Rectal smooth muscle tissue (tissue), 1 donor: ENCODE results near the gene NDRG2.
"Not testable (repeated sequence)": the region's sequence is repeated elsewhere in the genome, so short reads cannot be mapped to it uniquely, and the experiment has no call there.

Experiments
- H3K27ac ChIP-seq: one replicate; pipeline ENCODE4 v1.7.0; 2013; ENCODE audit warnings: low read depth, low read length, inconsistent platforms
- H3K27me3 ChIP-seq: one replicate; pipeline ENCODE4 v1.7.0; 2013; ENCODE audit warnings: low read length; ENCODE audit not compliant: control insufficient read depth, insufficient read depth
- H3K36me3 ChIP-seq: one replicate; pipeline ENCODE4 v1.7.0; 2013; ENCODE audit warnings: low read length; ENCODE audit not compliant: control insufficient read depth, insufficient read depth
- H3K4me1 ChIP-seq: one replicate; pipeline ENCODE4 v1.7.0; 2013; ENCODE audit warnings: low read length; ENCODE audit not compliant: control insufficient read depth, insufficient read depth
- H3K4me3 ChIP-seq: one replicate; pipeline ENCODE4 v1.7.0; 2013; ENCODE audit warnings: low read length
- H3K9ac ChIP-seq: one replicate; pipeline ENCODE4 v1.7.0; 2013; ENCODE audit warnings: low read length

The NDRG2 gene

GRCh38 chr14:20989471-20989786 lies 35.4 kb downstream of the NDRG2 start:
- Histone ChIP-seq H3K36me3 (peaks cover 8% of the 10 kb centered on the region), H3K27me3 (no peaks in the 10 kb centered on the region), H3K4me3 (peak overlapping the region; percentile 55), H3K4me1 (peaks cover 12% of the 10 kb centered on the region), H3K27ac (peak overlapping the region; percentile 91), H3K9ac (no peak overlapping the region)

- Histone ChIP-seq H3K9ac (no peak overlapping the region), H3K36me3 (peaks cover 8% of the 10 kb centered on the region), H3K4me1 (peaks cover 12% of the 10 kb centered on the region), H3K27ac (peak overlapping the region; percentile 91), H3K4me3 (peak overlapping the region; percentile 55), H3K27me3 (no peaks in the 10 kb centered on the region)
These were observed 36.0 kb downstream of the NDRG2 start for GRCh38 chr14:20988717-20989470.

GRCh38 chr14:20986811-20987210 lies 38.0 kb downstream of the NDRG2 start:
- Histone ChIP-seq H3K27me3 (no peaks in the 10 kb centered on the region), H3K27ac (no peak overlapping the region), H3K4me1 (peaks cover 12% of the 10 kb centered on the region), H3K36me3 (peaks cover 1% of the 10 kb centered on the region), H3K9ac (no peak overlapping the region), H3K4me3 (no peak overlapping the region)

DNA sequence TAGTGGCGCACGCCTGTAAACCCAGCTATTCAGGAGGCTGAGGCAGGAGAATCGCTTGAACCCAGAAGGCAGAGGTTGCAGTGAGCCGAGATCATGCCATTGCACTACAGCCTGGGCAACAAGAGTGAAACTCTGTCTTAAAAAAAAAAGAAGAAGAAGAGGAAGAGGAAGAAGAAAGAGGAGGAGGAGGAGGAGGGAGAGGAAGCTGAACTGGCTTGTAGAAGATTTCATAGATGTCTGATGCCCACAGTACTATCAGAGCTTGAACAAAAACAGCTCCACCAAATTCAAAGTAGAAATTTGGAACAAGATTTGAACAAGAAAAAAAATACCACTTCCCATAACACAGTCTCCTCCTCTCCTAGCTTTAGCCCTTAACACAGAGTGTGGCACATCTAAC lies 39.2 kb downstream of the NDRG2 start:
- H3K27me3 ChIP-seq, H3K27ac ChIP-seq, H3K4me3 ChIP-seq, H3K4me1 ChIP-seq, H3K9ac ChIP-seq, H3K36me3 ChIP-seq: not testable (repeated sequence)

GRCh38 chr14:20982646-20983369 lies 42.1 kb downstream of the NDRG2 start:
- Histone ChIP-seq H3K4me3 (no peak overlapping the region), H3K9ac (no peak overlapping the region), H3K4me1 (no peaks in the 10 kb centered on the region), H3K27ac (no peak overlapping the region), H3K36me3 (no peaks in the 10 kb centered on the region), H3K27me3 (no peaks in the 10 kb centered on the region)

DNA sequence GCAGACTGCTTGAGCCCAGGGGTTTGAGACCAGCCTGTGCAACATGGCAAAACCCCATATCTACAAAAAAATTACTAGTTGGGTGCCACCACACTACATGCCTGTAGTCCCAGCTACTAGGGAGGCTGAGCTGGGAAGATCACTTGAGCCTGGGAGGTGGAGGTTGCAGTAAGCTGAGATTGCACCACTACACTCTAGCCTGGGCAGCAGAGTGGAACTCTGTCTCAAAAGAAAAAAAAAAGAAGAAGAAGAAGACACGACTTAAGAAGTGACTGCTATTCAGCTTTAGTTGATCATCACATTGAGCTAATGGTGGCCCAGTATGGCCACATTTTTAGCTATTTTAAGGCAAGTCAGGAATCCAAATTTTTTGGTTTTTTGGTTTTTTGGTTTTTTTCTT lies 44.0 kb downstream of the NDRG2 start:
- no peak overlapping the region for H3K27ac ChIP-seq

GRCh38 chr14:20978687-20979086 lies 46.2 kb downstream of the NDRG2 start:
- Histone ChIP-seq H3K9ac (no peak overlapping the region), H3K27me3 (no peaks in the 10 kb centered on the region), H3K27ac (no peak overlapping the region), H3K4me1 (no peaks in the 10 kb centered on the region), H3K4me3 (no peak overlapping the region), H3K36me3 (no peaks in the 10 kb centered on the region)

More for the DNA sequence above, 44.0 kb downstream of the NDRG2 start:
- H3K9ac ChIP-seq = no peak overlapping the region
- H3K4me1 ChIP-seq = no peaks in the 10 kb centered on the region
- H3K4me3 ChIP-seq = no peak overlapping the region
- H3K27me3 ChIP-seq = no peaks in the 10 kb centered on the region
- H3K36me3 ChIP-seq = no peaks in the 10 kb centered on the region

DNA sequence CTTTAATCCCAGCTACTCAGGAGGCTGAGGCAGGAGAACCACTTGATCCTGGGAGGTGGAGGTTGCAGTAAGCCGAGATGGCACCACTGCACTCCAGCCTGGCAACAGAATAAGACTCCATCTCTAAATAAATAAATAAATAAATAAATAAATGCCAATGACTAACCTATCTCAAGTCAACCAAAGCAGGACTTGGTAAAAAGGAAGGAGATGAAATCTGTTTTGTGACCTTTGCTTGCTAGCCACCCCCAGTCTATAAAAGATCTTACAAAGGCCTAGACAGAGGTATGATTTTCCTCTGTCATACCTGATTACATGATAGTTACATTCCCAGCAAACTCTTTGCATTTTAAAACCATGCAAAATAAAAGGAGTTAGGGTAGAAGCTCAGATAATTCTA lies 48.6 kb downstream of the NDRG2 start:
- H3K9ac ChIP-seq = no peak overlapping the region
- H3K36me3 ChIP-seq = no peaks in the 10 kb centered on the region
- H3K4me1 ChIP-seq = peaks cover 5% of the 10 kb centered on the region
- no peak overlapping the region for H3K4me3 ChIP-seq
- H3K27me3 ChIP-seq = no peaks in the 10 kb centered on the region
- H3K27ac ChIP-seq = no peak overlapping the region

DNA sequence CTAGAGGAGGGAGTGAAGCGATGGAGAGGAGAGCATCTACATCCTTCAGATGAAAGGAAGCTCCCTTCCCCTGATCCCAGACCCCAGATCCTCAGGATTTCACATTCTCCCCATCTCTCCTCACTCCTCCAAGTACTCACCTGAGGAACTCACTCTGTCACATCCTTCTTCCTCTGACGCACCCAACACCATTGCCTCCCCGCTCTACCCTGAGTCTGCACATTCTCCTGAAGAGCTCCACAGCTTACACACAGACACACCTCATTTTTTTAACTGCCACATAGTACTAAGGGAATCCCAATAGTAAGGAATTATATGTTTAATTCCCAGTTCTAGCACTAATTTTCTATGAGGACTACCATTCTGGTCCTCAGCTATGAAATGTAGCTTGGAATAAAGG lies 51.4 kb downstream of the NDRG2 start:
- Histone ChIP-seq H3K9ac (no peak overlapping the region), H3K27me3 (no peaks in the 10 kb centered on the region), H3K27ac (no peak overlapping the region), H3K4me3 (no peak overlapping the region), H3K36me3 (no peaks in the 10 kb centered on the region), H3K4me1 (peaks cover 5% of the 10 kb centered on the region)

DNA sequence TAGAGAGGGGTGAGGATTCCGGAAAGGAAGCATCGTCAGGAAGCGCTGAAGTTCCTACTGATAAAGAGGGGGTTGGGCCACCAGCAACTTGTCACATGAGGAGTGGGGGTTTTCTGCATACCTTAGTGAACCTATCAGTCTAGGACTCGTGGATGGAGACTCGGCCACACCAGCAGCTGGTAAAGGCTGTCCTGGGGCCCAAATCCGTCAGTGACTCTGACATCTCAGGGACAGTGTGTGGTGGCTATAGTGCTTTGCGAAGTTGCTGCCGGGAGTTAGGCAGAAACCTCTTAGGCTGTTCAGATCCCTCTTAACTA lies 53.2 kb downstream of the NDRG2 start:
- Histone ChIP-seq H3K27ac (peak overlapping the region; percentile 63), H3K9ac (no peak overlapping the region), H3K36me3 (no peaks in the 10 kb centered on the region)

GRCh38 chr14:20970983-20971704 lies 53.7 kb downstream of the NDRG2 start:
- peaks cover 5% of the 10 kb centered on the region for H3K4me1 ChIP-seq
- H3K36me3 ChIP-seq = no peaks in the 10 kb centered on the region
- H3K27me3 ChIP-seq = no peaks in the 10 kb centered on the region
- peak overlapping the region; percentile 84 for H3K4me3 ChIP-seq
- H3K9ac ChIP-seq = no peak overlapping the region
- peak overlapping the region; percentile 63 for H3K27ac ChIP-seq

More for the DNA sequence above, 53.2 kb downstream of the NDRG2 start:
- Histone ChIP-seq H3K27me3 (no peaks in the 10 kb centered on the region), H3K4me1 (peaks cover 5% of the 10 kb centered on the region), H3K4me3 (peak overlapping the region; percentile 84)

DNA sequence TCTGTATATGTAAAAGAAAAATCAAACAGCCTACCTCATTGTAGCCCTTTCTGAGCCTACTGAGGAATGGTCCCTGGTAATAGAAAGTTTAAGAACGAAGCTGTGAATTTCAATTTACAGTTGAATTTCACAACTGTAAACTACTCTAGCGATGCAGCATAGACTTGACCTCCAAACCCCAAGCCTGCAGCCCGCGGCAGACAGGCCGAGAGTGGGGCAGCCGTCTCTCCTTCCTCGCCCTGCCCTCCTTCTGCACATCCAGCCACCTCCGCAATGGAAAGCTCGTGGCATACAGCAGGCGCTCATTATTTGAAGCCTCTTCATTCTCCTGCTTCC lies 54.2 kb downstream of the NDRG2 start:
- no peaks in the 10 kb centered on the region for H3K36me3 ChIP-seq
- H3K9ac ChIP-seq = no peak overlapping the region
- H3K27ac ChIP-seq = peak overlapping the region; percentile 63

More for the DNA sequence above, 54.2 kb downstream of the NDRG2 start:
- H3K4me3 ChIP-seq = peak overlapping the region; percentile 84
- H3K27me3 ChIP-seq = no peaks in the 10 kb centered on the region
- peaks cover 5% of the 10 kb centered on the region for H3K4me1 ChIP-seq
